RWPE1 (cell line): ENCODE measurements around the gene PTPRN2.

Experiments used
- CTCF ChIA-PET: fragments of 350-600 bp; sonication (Branson Sonifier 250); formaldehyde crosslinking; extraction: SDS; loops from one replicate; lab custom pipeline; 2021; lab: Yijun Ruan, JAX
- POLR2A ChIA-PET: fragments of 400-600 bp; formaldehyde crosslinking; extraction: SDS; loops from one replicate; lab custom pipeline; 2020; ENCODE audit warnings: antibody characterized with exemption; ENCODE audit not compliant: low non-redundant PET; lab: Yijun Ruan, JAX
- DNase-seq: peaks from one replicate; pipeline ENCODE4 v3.0.0; 2012; ENCODE audit warnings: low spot score
- H3K27ac ChIP-seq: fragments of 450-650 bp; 2 replicates; pipeline ENCODE4 v1.5.1; 2017
- TF ChIP-seq, protein P1 (sequence below): fragments of 450-650 bp; conservative IDR thresholded peaks from 2 replicates; pipeline ENCODE4 v1.5.1; 2017; ENCODE audit warnings: low read depth, mild to moderate bottlenecking

PTPRN2 gene

DNA sequence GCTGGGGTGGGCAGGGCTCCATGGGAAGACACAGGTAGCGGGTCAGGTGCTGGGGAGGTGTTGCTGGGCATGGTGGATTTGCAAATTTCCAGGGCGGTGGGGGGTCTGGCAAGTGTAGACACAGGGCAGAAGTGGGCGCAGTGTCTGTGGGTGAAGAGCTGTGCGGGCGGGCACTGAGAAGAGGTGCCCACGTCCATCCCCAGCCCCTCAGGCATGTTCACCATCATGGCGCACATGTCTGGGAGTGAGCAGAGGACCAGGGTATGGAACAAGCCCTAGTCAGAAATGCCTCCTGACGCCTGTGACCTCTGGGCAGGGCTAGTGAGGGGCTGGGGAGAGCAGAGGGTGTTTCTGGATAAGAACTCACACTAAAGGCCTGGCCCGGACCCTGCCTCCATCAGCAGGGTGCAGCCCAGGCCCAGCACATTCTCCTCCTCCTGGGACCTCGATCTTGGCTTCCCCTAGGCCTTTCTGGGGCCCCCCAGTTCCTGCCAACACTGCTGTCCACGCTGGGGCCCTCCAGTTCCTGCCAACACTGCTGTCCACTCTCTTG lies 612.9 kb downstream of the PTPRN2 start:
- no peak for DNase-seq
- TF ChIP-seq, protein P1, sequence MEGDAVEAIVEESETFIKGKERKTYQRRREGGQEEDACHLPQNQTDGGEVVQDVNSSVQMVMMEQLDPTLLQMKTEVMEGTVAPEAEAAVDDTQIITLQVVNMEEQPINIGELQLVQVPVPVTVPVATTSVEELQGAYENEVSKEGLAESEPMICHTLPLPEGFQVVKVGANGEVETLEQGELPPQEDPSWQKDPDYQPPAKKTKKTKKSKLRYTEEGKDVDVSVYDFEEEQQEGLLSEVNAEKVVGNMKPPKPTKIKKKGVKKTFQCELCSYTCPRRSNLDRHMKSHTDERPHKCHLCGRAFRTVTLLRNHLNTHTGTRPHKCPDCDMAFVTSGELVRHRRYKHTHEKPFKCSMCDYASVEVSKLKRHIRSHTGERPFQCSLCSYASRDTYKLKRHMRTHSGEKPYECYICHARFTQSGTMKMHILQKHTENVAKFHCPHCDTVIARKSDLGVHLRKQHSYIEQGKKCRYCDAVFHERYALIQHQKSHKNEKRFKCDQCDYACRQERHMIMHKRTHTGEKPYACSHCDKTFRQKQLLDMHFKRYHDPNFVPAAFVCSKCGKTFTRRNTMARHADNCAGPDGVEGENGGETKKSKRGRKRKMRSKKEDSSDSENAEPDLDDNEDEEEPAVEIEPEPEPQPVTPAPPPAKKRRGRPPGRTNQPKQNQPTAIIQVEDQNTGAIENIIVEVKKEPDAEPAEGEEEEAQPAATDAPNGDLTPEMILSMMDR: no peak
- CTCF ChIA-PET: no interaction called here
- POLR2A ChIA-PET: no interaction called here
- no peak overlapping the region for H3K27ac ChIP-seq

DNA sequence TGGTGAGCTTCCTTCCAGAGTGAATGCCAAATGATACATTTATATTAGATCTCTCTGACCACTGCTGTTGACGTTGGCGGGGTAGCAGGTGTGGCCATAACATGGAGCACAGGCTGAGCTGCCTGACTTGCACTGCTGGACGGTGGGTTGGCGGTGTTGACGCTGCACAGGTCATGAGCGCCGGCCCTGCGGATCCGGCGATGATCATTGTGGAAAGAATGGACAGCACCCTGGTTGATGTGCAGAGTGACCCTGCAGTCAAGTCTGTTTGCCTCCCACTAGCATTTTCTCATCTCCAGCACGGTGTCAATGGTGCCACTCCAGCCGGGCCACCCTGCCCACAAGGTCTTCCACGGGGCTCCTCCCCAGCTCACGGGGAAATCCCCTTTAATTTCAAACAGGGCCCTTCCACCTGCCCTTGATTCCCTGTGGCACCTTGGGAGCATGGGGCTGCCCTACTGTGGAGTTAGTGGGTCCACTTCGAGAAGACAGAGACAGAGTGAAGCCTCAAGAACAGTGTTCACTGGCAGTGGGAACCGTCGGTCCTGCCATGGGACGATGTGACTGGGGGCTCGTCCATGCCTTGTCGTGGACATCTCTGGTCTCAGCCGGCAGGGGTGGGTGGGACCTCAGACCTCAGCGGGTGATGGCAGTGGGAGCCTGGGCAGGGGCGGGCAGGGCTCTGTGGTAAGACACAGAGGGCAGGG lies 613.5 kb downstream of the PTPRN2 start:
- TF ChIP-seq, protein P1: no peak
- ChIA-PET CTCF (no interaction called here), POLR2A (no interaction called here)
- no peak for DNase-seq
- H3K27ac ChIP-seq: no peak overlapping the region

DNA sequence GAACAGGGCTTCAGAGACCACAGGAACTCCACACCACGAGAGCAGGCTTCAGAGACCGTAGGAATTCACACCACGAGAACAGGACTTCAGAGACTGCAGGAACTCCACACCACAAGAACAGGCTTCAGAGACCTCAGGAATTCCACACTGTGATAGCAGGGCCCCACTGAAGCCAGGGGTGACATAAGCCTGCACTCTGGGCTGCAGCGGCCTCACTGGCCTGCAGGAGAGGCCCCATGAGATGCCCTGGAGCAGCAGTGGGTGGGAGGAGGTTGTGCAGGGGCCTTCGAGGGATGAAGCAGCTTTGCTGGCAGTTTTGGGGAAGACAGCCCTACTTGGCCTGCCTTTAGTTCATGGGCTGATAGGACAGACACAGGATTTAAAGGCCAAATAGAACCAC lies 614.7 kb downstream of the PTPRN2 start:
- POLR2A ChIA-PET: no interaction called here

DNA sequence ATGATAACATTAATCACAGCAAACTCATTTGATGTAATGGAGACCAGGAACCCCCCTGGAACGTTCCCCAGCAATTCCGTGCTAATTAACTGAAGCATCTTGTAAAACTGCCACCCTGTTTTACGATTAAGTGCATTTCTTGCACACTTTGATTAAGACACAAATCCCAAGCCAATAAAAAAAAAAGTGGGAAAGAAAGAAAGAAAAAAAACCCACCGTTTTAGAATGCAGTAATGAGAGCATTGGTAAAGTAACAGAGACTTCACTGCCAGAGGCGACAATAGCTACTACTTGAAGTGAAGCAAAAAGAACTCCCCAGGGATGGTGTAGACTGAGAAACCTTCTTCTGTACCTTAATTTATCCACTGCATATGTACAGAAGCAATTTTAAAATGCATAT lies 616.1 kb downstream of the PTPRN2 start:
- TF ChIP-seq, protein P1: no peak
- DNase-seq: no peak
- ChIA-PET CTCF (interaction anchor here (0.6 kb wide), 1 partner anchor 151 kb away, joined by 3 read pairs; no protein-coding TSS in a partner anchor), POLR2A (no interaction called here)
- H3K27ac ChIP-seq: no peak overlapping the region

More for the DNA sequence above, 614.7 kb downstream of the PTPRN2 start:
- CTCF ChIA-PET: no interaction called here
- TF ChIP-seq, protein P1: no peak
- no peak overlapping the region for H3K27ac ChIP-seq
- DNase-seq: no peak

DNA sequence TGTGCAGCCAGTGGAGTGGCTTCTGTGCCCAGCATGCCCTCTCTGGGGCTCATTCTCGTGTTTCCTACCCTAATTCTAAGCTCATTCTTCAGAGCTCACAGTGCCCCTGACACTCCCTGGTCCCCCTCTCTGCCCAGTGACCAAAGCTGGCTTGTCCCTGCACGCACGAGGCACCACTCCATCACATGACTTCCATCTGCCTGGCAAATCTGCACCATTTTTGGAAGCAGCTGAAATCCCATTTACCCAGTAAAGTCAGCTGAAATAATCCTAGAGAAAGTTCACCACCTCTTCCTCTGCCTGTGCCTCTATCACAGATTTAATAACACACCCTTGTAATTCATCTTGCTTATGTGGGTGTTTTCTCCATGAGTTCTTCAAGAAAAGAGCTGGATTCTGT lies 616.9 kb downstream of the PTPRN2 start:
- no peak for DNase-seq
- H3K27ac ChIP-seq: no peak overlapping the region
- POLR2A ChIA-PET: no interaction called here
- CTCF ChIA-PET: no interaction called here
- TF ChIP-seq, protein P1: no peak

DNA sequence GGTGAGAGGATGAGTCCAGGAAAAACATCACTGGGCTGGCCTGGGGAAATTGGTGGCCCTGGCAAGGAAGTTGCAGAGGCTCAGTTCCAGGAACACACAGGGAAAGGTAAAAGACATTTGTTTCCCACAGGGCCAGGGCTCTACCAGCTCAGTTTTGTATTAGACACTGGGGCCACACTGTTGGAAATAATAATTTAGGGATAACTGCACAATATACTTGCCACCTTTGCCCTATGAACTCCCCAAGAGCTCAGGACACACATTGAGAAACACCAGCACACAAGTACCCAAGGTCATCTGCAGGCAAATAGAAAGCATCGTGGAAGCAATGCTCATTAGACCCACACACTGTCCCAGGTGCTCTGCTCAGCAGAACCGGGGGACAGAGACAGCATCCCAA lies 617.6 kb downstream of the PTPRN2 start:
- ChIA-PET CTCF (no interaction called here), POLR2A (no interaction called here)
- TF ChIP-seq, protein P1: no peak
- no peak for DNase-seq
- H3K27ac ChIP-seq: no peak overlapping the region
